Measurements from ENCODE around the gene PLA2G4B.

PLA2G4B gene

GRCh38 chr15:41866872-41867579, 28.4 kb downstream of the PLA2G4B start:
- Histone ChIP-seq H3K36me3 (ENCODE audit: control insufficient read depth in 2 of 2, insufficient read depth in 2 of 2, low read length in 2 of 2) (no peaks in the 10 kb centered on the region), H3K4me3 (ENCODE audit: low read length in 2 of 2) (no peak overlapping the region), H3K9me3 (ENCODE audit: control insufficient read depth in 2 of 2, low read length in 2 of 2) (no peaks in the 10 kb centered on the region), H3K27ac (ENCODE audit: low read depth in 2 of 2, low read length in 2 of 2) (no peak overlapping the region), H3K27me3 (ENCODE audit: control insufficient read depth in 2 of 2, insufficient read depth in 2 of 2, low read length in 2 of 2) (no peaks in the 10 kb centered on the region), H3K4me1 (ENCODE audit: control insufficient read depth in 2 of 2, insufficient read depth in 2 of 2, low read length in 2 of 2) (no peaks in the 10 kb centered on the region), H3K9ac (ENCODE audit: low read depth in 1 of 2, low read length in 2 of 2) (no peak overlapping the region)

- Histone ChIP-seq H3K9me3 (ENCODE audit: control insufficient read depth in 2 of 2, low read length in 2 of 2) (no peaks in the 10 kb centered on the region), H3K36me3 (ENCODE audit: control insufficient read depth in 2 of 2, insufficient read depth in 2 of 2, low read length in 2 of 2) (no peaks in the 10 kb centered on the region), H3K9ac (ENCODE audit: low read depth in 1 of 2, low read length in 2 of 2) (no peak overlapping the region), H3K4me1 (ENCODE audit: control insufficient read depth in 2 of 2, insufficient read depth in 2 of 2, low read length in 2 of 2) (no peaks in the 10 kb centered on the region), H3K27ac (ENCODE audit: low read depth in 2 of 2, low read length in 2 of 2) (no peak overlapping the region), H3K27me3 (ENCODE audit: control insufficient read depth in 2 of 2, insufficient read depth in 2 of 2, low read length in 2 of 2) (no peaks in the 10 kb centered on the region), H3K4me3 (ENCODE audit: low read length in 2 of 2) (no peak overlapping the region)
Measured at GRCh38 chr15:41868321-41868720, 29.7 kb downstream of the PLA2G4B start.

- Histone ChIP-seq H3K4me1 (ENCODE audit: control insufficient read depth in 2 of 2, insufficient read depth in 2 of 2, low read length in 2 of 2) (no peaks in the 10 kb centered on the region), H3K9ac (ENCODE audit: low read depth in 1 of 2, low read length in 2 of 2) (no peak overlapping the region), H3K4me3 (ENCODE audit: low read length in 2 of 2) (no peak overlapping the region), H3K36me3 (ENCODE audit: control insufficient read depth in 2 of 2, insufficient read depth in 2 of 2, low read length in 2 of 2) (no peaks in the 10 kb centered on the region), H3K27ac (ENCODE audit: low read depth in 2 of 2, low read length in 2 of 2) (no peak overlapping the region), H3K9me3 (ENCODE audit: control insufficient read depth in 2 of 2, low read length in 2 of 2) (no peaks in the 10 kb centered on the region), H3K27me3 (ENCODE audit: control insufficient read depth in 2 of 2, insufficient read depth in 2 of 2, low read length in 2 of 2) (no peaks in the 10 kb centered on the region)
Measured at GRCh38 chr15:41869770-41870688, 31.4 kb downstream of the PLA2G4B start.

GRCh38 chr15:41870689-41871081, 32.0 kb downstream of the PLA2G4B start:
- Histone ChIP-seq H3K4me3 (ENCODE audit: low read length in 2 of 2) (no peak overlapping the region), H3K9ac (ENCODE audit: low read depth in 1 of 2, low read length in 2 of 2) (no peak overlapping the region), H3K27ac (ENCODE audit: low read depth in 2 of 2, low read length in 2 of 2) (no peak overlapping the region), H3K9me3 (ENCODE audit: control insufficient read depth in 2 of 2, low read length in 2 of 2) (no peaks in the 10 kb centered on the region), H3K36me3 (ENCODE audit: control insufficient read depth in 2 of 2, insufficient read depth in 2 of 2, low read length in 2 of 2) (no peaks in the 10 kb centered on the region), H3K4me1 (ENCODE audit: control insufficient read depth in 2 of 2, insufficient read depth in 2 of 2, low read length in 2 of 2) (no peaks in the 10 kb centered on the region), H3K27me3 (ENCODE audit: control insufficient read depth in 2 of 2, insufficient read depth in 2 of 2, low read length in 2 of 2) (no peaks in the 10 kb centered on the region)

- H3K27ac ChIP-seq (ENCODE audit: low read depth in 2 of 2, low read length in 2 of 2) = no peak overlapping the region
- no peaks in the 10 kb centered on the region for H3K9me3 ChIP-seq (ENCODE audit: control insufficient read depth in 2 of 2, low read length in 2 of 2)
- H3K4me1 ChIP-seq (ENCODE audit: control insufficient read depth in 2 of 2, insufficient read depth in 2 of 2, low read length in 2 of 2) = no peaks in the 10 kb centered on the region
- no peak overlapping the region for H3K9ac ChIP-seq (ENCODE audit: low read depth in 1 of 2, low read length in 2 of 2)
- no peaks in the 10 kb centered on the region for H3K36me3 ChIP-seq (ENCODE audit: control insufficient read depth in 2 of 2, insufficient read depth in 2 of 2, low read length in 2 of 2)
- H3K27me3 ChIP-seq (ENCODE audit: control insufficient read depth in 2 of 2, insufficient read depth in 2 of 2, low read length in 2 of 2) = no peaks in the 10 kb centered on the region
- no peak overlapping the region for H3K4me3 ChIP-seq (ENCODE audit: low read length in 2 of 2)
Measured at GRCh38 chr15:41871175-41871905, 32.7 kb downstream of the PLA2G4B start.

GRCh38 chr15:41872166-41872747, 33.6 kb downstream of the PLA2G4B start:
- H3K27me3 ChIP-seq (ENCODE audit: control insufficient read depth in 2 of 2, insufficient read depth in 2 of 2, low read length in 2 of 2) = no peaks in the 10 kb centered on the region

GRCh38 chr15:41873711-41874110, 35.1 kb downstream of the PLA2G4B start:
- Histone ChIP-seq H3K4me3 (ENCODE audit: low read length in 2 of 2) (no peak overlapping the region), H3K36me3 (ENCODE audit: control insufficient read depth in 2 of 2, insufficient read depth in 2 of 2, low read length in 2 of 2) (no peaks in the 10 kb centered on the region), H3K4me1 (ENCODE audit: control insufficient read depth in 2 of 2, insufficient read depth in 2 of 2, low read length in 2 of 2) (no peaks in the 10 kb centered on the region), H3K27me3 (ENCODE audit: control insufficient read depth in 2 of 2, insufficient read depth in 2 of 2, low read length in 2 of 2) (no peaks in the 10 kb centered on the region), H3K9me3 (ENCODE audit: control insufficient read depth in 2 of 2, low read length in 2 of 2) (no peaks in the 10 kb centered on the region), H3K27ac (ENCODE audit: low read depth in 2 of 2, low read length in 2 of 2) (no peak overlapping the region), H3K9ac (ENCODE audit: low read depth in 1 of 2, low read length in 2 of 2) (no peak overlapping the region)

More at GRCh38 chr15:41872166-41872747, 33.6 kb downstream of the PLA2G4B start:
- H3K4me3 ChIP-seq (ENCODE audit: low read length in 2 of 2) = no peak overlapping the region
- no peak overlapping the region for H3K27ac ChIP-seq (ENCODE audit: low read depth in 2 of 2, low read length in 2 of 2)
- H3K4me1 ChIP-seq (ENCODE audit: control insufficient read depth in 2 of 2, insufficient read depth in 2 of 2, low read length in 2 of 2) = no peaks in the 10 kb centered on the region
- no peaks in the 10 kb centered on the region for H3K36me3 ChIP-seq (ENCODE audit: control insufficient read depth in 2 of 2, insufficient read depth in 2 of 2, low read length in 2 of 2)
- H3K9me3 ChIP-seq (ENCODE audit: control insufficient read depth in 2 of 2, low read length in 2 of 2) = no peaks in the 10 kb centered on the region
- H3K9ac ChIP-seq (ENCODE audit: low read depth in 1 of 2, low read length in 2 of 2) = no peak overlapping the region

GRCh38 chr15:41874736-41875135, 36.1 kb downstream of the PLA2G4B start:
- no peaks in the 10 kb centered on the region for H3K9me3 ChIP-seq (ENCODE audit: control insufficient read depth in 2 of 2, low read length in 2 of 2)
- H3K4me1 ChIP-seq (ENCODE audit: control insufficient read depth in 2 of 2, insufficient read depth in 2 of 2, low read length in 2 of 2) = no peaks in the 10 kb centered on the region
- H3K36me3 ChIP-seq (ENCODE audit: control insufficient read depth in 2 of 2, insufficient read depth in 2 of 2, low read length in 2 of 2) = no peaks in the 10 kb centered on the region
- H3K27ac ChIP-seq (ENCODE audit: low read depth in 2 of 2, low read length in 2 of 2) = no peak overlapping the region
- H3K4me3 ChIP-seq (ENCODE audit: low read length in 2 of 2) = no peak overlapping the region
- H3K27me3 ChIP-seq (ENCODE audit: control insufficient read depth in 2 of 2, insufficient read depth in 2 of 2, low read length in 2 of 2) = no peaks in the 10 kb centered on the region
- no peak overlapping the region for H3K9ac ChIP-seq (ENCODE audit: low read depth in 1 of 2, low read length in 2 of 2)

- no peak overlapping the region for H3K27ac ChIP-seq (ENCODE audit: low read depth in 2 of 2, low read length in 2 of 2)
- no peaks in the 10 kb centered on the region for H3K36me3 ChIP-seq (ENCODE audit: control insufficient read depth in 2 of 2, insufficient read depth in 2 of 2, low read length in 2 of 2)
- no peak overlapping the region for H3K9ac ChIP-seq (ENCODE audit: low read depth in 1 of 2, low read length in 2 of 2)
- H3K4me1 ChIP-seq (ENCODE audit: control insufficient read depth in 2 of 2, insufficient read depth in 2 of 2, low read length in 2 of 2) = no peaks in the 10 kb centered on the region
- no peaks in the 10 kb centered on the region for H3K9me3 ChIP-seq (ENCODE audit: control insufficient read depth in 2 of 2, low read length in 2 of 2)
- H3K4me3 ChIP-seq (ENCODE audit: low read length in 2 of 2) = no peak overlapping the region
- H3K27me3 ChIP-seq (ENCODE audit: control insufficient read depth in 2 of 2, insufficient read depth in 2 of 2, low read length in 2 of 2) = peaks cover 2 to 4% of the 10 kb centered on the region in 2 donors
Measured at GRCh38 chr15:41876007-41876406, 37.4 kb downstream of the PLA2G4B start.
